IPS-11a (cell line): Measurements from ENCODE around the gene PCBP3.
"Not testable (repeated sequence)": the region's sequence is repeated elsewhere in the genome, so short reads cannot be mapped to it uniquely, and the experiment has no call there.

Source experiments
- H3K4me3 ChIP-seq: one replicate; pipeline ENCODE4 v1.5.1; 2013; ENCODE audit warnings: low read depth, low read length, control low read depth

PCBP3 gene

GRCh38 chr21:45972716-45973474, 329.4 kb downstream of the PCBP3 start:
- peak overlapping the region; percentile 57 for H3K4me3 ChIP-seq

GRCh38 chr21:45973475-45974072, 330.0 kb downstream of the PCBP3 start:
- H3K4me3 ChIP-seq: peak overlapping the region; percentile 57

GRCh38 chr21:45974073-45975019, 330.8 kb downstream of the PCBP3 start:
- H3K4me3 ChIP-seq: peak overlapping the region; percentile 39

- H3K4me3 ChIP-seq: peak overlapping the region; percentile 39
These were observed 331.6 kb downstream of the PCBP3 start for GRCh38 chr21:45975020-45975666.

- not testable (repeated sequence) for H3K4me3 ChIP-seq
These were observed 332.3 kb downstream of the PCBP3 start for GRCh38 chr21:45975667-45976409.

- H3K4me3 ChIP-seq: no peak overlapping the region
These were observed 333.3 kb downstream of the PCBP3 start for GRCh38 chr21:45976701-45977311.

- no peak overlapping the region for H3K4me3 ChIP-seq
These were observed 333.9 kb downstream of the PCBP3 start for GRCh38 chr21:45977396-45977795.

GRCh38 chr21:45979141-45979631, 335.7 kb downstream of the PCBP3 start:
- H3K4me3 ChIP-seq: no peak overlapping the region

- H3K4me3 ChIP-seq: no peak overlapping the region
These were observed 336.1 kb downstream of the PCBP3 start for GRCh38 chr21:45979651-45980050.

- H3K4me3 ChIP-seq: no peak overlapping the region
These were observed 336.7 kb downstream of the PCBP3 start for GRCh38 chr21:45980271-45980670.

GRCh38 chr21:45980697-45981096, 337.2 kb downstream of the PCBP3 start:
- H3K4me3 ChIP-seq: no peak overlapping the region

- H3K4me3 ChIP-seq: peak within 1 kb of the TSS; percentile 52
These were observed 337.9 kb downstream of the PCBP3 start, which contains the start of gene COL6A1 for GRCh38 chr21:45981151-45982091. COL6A1 (plus strand) TSS chr21:45981770; CDS start chr21:45981851, 81 bp downstream.

GRCh38 chr21:45982092-45982757, 338.7 kb downstream of the PCBP3 start:
- H3K4me3 ChIP-seq: peak overlapping the region; percentile 52

GRCh38 chr21:45982758-45983648, 339.5 kb downstream of the PCBP3 start:
- H3K4me3 ChIP-seq: no peak overlapping the region

- no peak overlapping the region for H3K4me3 ChIP-seq
These were observed 340.1 kb downstream of the PCBP3 start for GRCh38 chr21:45983649-45983965.

- no peak overlapping the region for H3K4me3 ChIP-seq
These were observed 340.5 kb downstream of the PCBP3 start for GRCh38 chr21:45983981-45984551.
